Breast epithelium (tissue), 4 donors: ENCODE data around the gene BCAP31. TPM values are rescaled to one million over a fixed set of nuclear protein-coding genes. Genes with fewer than 3 reads are reported as not detected.

ENCODE experiments used
- DNase-seq, 2 donors: peaks; one replicate each; pipeline ENCODE4 v3.0.0-alpha.2; 2019; ENCODE audit warnings: low spot score in 2 of 2
- H3K27ac ChIP-seq, 2 donors: fragments of 200-600 bp; sonication (generic) in 1 of 2; one replicate each; pipeline ENCODE4 v1.5.1; 2016 to 2019; ENCODE audit warnings: mild to moderate bottlenecking in 1 of 2
- H3K27me3 ChIP-seq, 2 donors: fragments of 200-600 bp; sonication (generic) in 1 of 2; one replicate each; pipeline versions ENCODE4 v1.5.1 to v1.6.0; 2017 to 2019; ENCODE audit warnings: control low read depth in 1 of 2, mild to moderate bottlenecking in 1 of 2
- H3K36me3 ChIP-seq: fragments of 200-600 bp; one replicate; pipeline ENCODE4 v1.5.1; 2019
- H3K4me1 ChIP-seq, 2 donors: fragments of 200-600 bp; sonication (generic); one replicate each; pipeline ENCODE4 v1.5.1; 2016 to 2019; ENCODE audit warnings: control low read depth in 1 of 2
- H3K4me3 ChIP-seq, 3 donors: fragments of 200-600 bp; sonication (generic); 1 replicate in 2 of 3; 2 replicates in 1 of 3; pipeline ENCODE4 v1.5.1; 2016 to 2019; ENCODE audit warnings: mild to moderate bottlenecking in 3 of 3, moderate library complexity in 2 of 3
- H3K9me3 ChIP-seq, 2 donors: fragments of 200-600 bp; sonication (generic) in 1 of 2; one replicate each; pipeline ENCODE4 v1.5.1; 2016 to 2019; ENCODE audit warnings: control low read depth in 1 of 2
- CTCF ChIP-seq, 3 donors: fragments of 450-650 bp; IDR thresholded peaks; one replicate each; pipeline ENCODE4 v1.5.1; 2016 to 2017; ENCODE audit warnings: antibody characterized with exemption in 3 of 3, mild to moderate bottlenecking in 3 of 3, moderate library complexity in 3 of 3
- POLR2A ChIP-seq: fragments of 450-650 bp; IDR thresholded peaks from one replicate; pipeline ENCODE4 v1.6.1; 2016; ENCODE audit warnings: antibody characterized with exemption, mild to moderate bottlenecking, moderate library complexity
- POLR2AphosphoS5 ChIP-seq, 3 donors: sonication (generic); formaldehyde crosslinking; IDR thresholded peaks; one replicate each; pipeline ENCODE4 v1.6.1; 2017; ENCODE audit warnings: antibody characterized with exemption in 3 of 3
- intact Hi-C: fragments of 100-400 bp; cut with DNase I; formaldehyde crosslinking; loops from one replicate; pipeline ENCODE4 v1.15.1; 2023; ENCODE audit warnings: low total_unique reads
- total RNA-seq, 3 donors: library from RNA; depleted of rRNA; stranded (reverse); fragments of >200 nt; gene quantifications; one replicate each; pipeline ENCODE4 v1.1.0, GENCODE V29; 2016

The BCAP31 gene
- total RNA-seq, 3 donors from 2014 or later: 120 to 245 (median 129) TPM

GRCh38 chrX:153689654-153690465 is 34.3 kb downstream of the BCAP31 start:
- no peaks in the 10 kb centered on the region for H3K36me3 ChIP-seq
- peak overlapping the region in 2 of 3 donors; percentile 52 to 69 for H3K4me3 ChIP-seq
- intact Hi-C loops: no loop called here
- H3K27me3 ChIP-seq: peaks cover under 1 to 32% of the 10 kb centered on the region in 2 donors
- no peaks in the 10 kb centered on the region for H3K9me3 ChIP-seq
- no peak for DNase-seq
- H3K27ac ChIP-seq: peak overlapping the region in 1 of 2 donors; percentile 58
- TF ChIP-seq POLR2A (no peak), CTCF (IDR thresholded peaks at IDR 0.05) (no peak), POLR2AphosphoS5 (IDR thresholded peaks at IDR 0.05) (no peak)
- no peaks in the 10 kb centered on the region for H3K4me1 ChIP-seq

GRCh38 chrX:153688911-153689590 is 35.1 kb downstream of the BCAP31 start:
- peak overlapping the region; percentile 13 to 58 for H3K27ac ChIP-seq
- H3K9me3 ChIP-seq: no peaks in the 10 kb centered on the region
- peak; percentile 50 to 56 for DNase-seq
- peak overlapping the region; percentile 31 to 69 (median 52) for H3K4me3 ChIP-seq
- intact Hi-C loops: no loop called here
- H3K27me3 ChIP-seq: peaks cover 4 to 36% of the 10 kb centered on the region in 2 donors
- no peaks in the 10 kb centered on the region for H3K4me1 ChIP-seq
- TF ChIP-seq POLR2AphosphoS5 (IDR thresholded peaks at IDR 0.05) (no peak), POLR2A (no peak)
- no peaks in the 10 kb centered on the region for H3K36me3 ChIP-seq

GRCh38 chrX:153688506-153688905 is 35.7 kb downstream of the BCAP31 start:
- H3K4me3 ChIP-seq: peak overlapping the region; percentile 31 to 69 (median 52)
- H3K36me3 ChIP-seq: no peaks in the 10 kb centered on the region
- TF ChIP-seq POLR2AphosphoS5 (IDR thresholded peaks at IDR 0.05) (no peak), CTCF (IDR thresholded peaks at IDR 0.05) (no peak), POLR2A (no peak)
- no peaks in the 10 kb centered on the region for H3K4me1 ChIP-seq
- peaks cover 4 to 39% of the 10 kb centered on the region in 2 donors for H3K27me3 ChIP-seq
- H3K9me3 ChIP-seq: peaks cover 0 to 3% of the 10 kb centered on the region in 2 donors
- intact Hi-C loops: no loop called here
- no peak for DNase-seq
- H3K27ac ChIP-seq: peak overlapping the region; percentile 13 to 58

- no peak for DNase-seq
- H3K27ac ChIP-seq: peak overlapping the region in 1 of 2 donors; percentile 58
- no peaks in the 10 kb centered on the region for H3K4me1 ChIP-seq
- H3K36me3 ChIP-seq: no peaks in the 10 kb centered on the region
- no peak for TF ChIP-seq CTCF (IDR thresholded peaks at IDR 0.05)
- TF ChIP-seq POLR2A: no peak
- TF ChIP-seq POLR2AphosphoS5 (IDR thresholded peaks at IDR 0.05): no peak
- intact Hi-C loops: no loop called here
- peak overlapping the region in 2 of 3 donors; percentile 52 to 69 for H3K4me3 ChIP-seq
- H3K27me3 ChIP-seq: peaks cover 4 to 36% of the 10 kb centered on the region in 2 donors
- peaks cover 0 to 5% of the 10 kb centered on the region in 2 donors for H3K9me3 ChIP-seq
Measured at GRCh38 chrX:153688071-153688470, 36.1 kb downstream of the BCAP31 start.

DNA sequence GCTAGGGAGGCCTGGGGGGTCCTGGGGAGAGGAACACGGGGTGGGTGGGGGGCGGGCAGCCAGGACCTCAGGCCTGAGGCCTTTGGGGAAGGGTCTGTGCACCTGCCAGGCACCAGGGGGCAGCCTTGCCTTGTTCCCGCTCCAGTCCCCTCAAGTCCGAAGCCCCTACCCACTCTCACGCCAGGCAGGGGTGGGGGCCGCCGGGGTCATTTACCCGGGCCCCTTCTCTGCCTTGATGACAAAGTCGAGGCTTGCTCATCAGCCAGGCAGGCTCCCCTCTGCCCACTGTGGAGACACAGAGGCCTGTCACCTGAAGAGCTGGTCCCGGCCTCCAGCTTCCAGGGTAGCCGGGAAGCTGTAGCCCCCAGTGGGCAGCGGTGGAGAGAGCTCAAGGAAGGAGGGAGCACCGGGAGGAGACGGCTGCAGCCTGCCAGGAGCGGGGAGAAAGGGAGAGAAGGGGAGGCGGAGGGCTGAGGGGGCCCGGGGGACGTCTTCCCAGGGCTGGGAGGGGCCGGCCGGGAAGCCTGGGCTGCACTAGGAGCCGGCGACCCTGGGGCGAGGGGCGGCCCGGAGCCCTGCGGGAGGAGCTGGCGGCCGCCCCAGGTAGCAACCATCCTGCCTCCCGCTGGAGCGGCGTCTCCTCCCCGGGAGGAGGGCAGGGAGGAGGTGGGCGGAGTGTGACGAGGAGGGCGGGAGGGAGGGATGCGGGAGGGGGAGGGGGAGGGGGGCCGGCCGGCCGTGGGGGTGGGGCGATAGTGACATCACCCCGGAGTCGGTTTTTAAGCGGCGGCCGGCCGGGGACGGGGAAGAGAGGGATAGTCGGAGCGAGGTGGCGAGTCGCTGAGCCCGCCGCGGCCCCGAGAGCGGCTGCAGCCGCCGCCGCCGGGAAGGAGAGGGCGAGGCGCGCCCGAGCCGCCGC is 36.8 kb downstream of the BCAP31 start, which contains the start of gene SLC6A8:
Gene SLC6A8 (plus strand): TSS at position 806 of the 919 bp plus-strand sequence. CDS start 649 bp downstream, outside the sequence.
- Histone ChIP-seq H3K9me3 (peaks cover 0 to 5% of the 10 kb centered on the region in 2 donors), H3K4me3 (peak within 1 kb of the TSS; percentile 31 to 69 (median 52)), H3K27ac (peak within 1 kb of the TSS; percentile 42 to 58), H3K4me1 (no peaks in the 10 kb centered on the region), H3K27me3 (peaks cover 4 to 35% of the 10 kb centered on the region in 2 donors), H3K36me3 (no peaks in the 10 kb centered on the region)
- TF ChIP-seq POLR2AphosphoS5 (IDR thresholded peaks at IDR 0.05) (no peak), CTCF (IDR thresholded peaks at IDR 0.05) (no peak), POLR2A (no peak)
- DNase-seq: peak; percentile 58 to 72
- intact Hi-C loops: no loop called here
